K562 (cell line): ENCODE measurements around the gene KCNK10.

Source experiments
- NFYB ChIP-seq: IDR thresholded peaks from 2 replicates; pipeline ENCODE4 v1.6.1; 2011; ENCODE audit warnings: mild to moderate bottlenecking, moderate library complexity; ENCODE audit not compliant: insufficient read length; ENCODE audit errors: extremely low read depth
- POLR2A ChIP-seq: fragments of 450-650 bp; conservative IDR thresholded peaks from 2 replicates; pipeline ENCODE4 v1.6.1; 2016
- ZBTB1 ChIP-seq: sonication (generic); formaldehyde crosslinking; IDR thresholded peaks from 2 replicates; pipeline ENCODE4 v1.8.1; 2023; ENCODE audit warnings: missing genetic modification reagents, low read depth, mild to moderate bottlenecking, borderline replicate concordance
- ZNF124 ChIP-seq: sonication (generic); formaldehyde crosslinking; IDR thresholded peaks from 2 replicates; pipeline ENCODE4 v1.8.1; 2022; ENCODE audit warnings: missing genetic modification reagents
- TF ChIP-seq, protein P1 (sequence below), 3 experiments: IDR thresholded peaks in 2 of 3; conservative IDR thresholded peaks in 1 of 3; 2 replicates each; pipeline ENCODE4 v1.5.1; 2011 to 2012; ENCODE audit warnings: low read length in 3 of 3, mild to moderate bottlenecking in 3 of 3, control low read depth in 2 of 3, improper control_type of control experiment in 1 of 3, inconsistent platforms in 1 of 3, low read depth in 1 of 3, mixed read lengths in 1 of 3, moderate library complexity in 1 of 3; ENCODE audit not compliant: insufficient read depth in 2 of 3

DNA sequence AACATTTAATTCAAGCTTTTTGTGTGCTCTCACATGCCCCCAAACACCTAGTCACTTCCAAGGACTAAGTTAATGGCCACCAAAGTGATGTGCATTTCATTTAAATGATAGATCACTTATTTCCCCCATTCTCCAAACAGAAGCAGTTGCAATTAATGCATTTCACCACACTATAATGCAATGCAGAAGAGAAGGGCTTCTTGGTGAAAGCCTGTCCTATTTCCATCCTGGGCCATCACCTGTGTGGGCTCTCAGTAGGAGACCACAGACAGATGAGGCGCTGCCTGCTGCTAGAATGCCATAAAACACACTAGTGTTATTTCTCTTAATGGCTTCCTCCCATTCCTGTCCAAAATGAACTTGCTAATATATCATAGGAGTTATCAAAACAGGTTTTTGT is 166.9 kb downstream of the KCNK10 start:
- TF ChIP-seq POLR2A (no peak), ZNF124 (CRISPR knock-in tag) (no peak), NFYB (no peak), ZBTB1 (CRISPR knock-in tag) (no peak)
- TF ChIP-seq, protein P1, sequence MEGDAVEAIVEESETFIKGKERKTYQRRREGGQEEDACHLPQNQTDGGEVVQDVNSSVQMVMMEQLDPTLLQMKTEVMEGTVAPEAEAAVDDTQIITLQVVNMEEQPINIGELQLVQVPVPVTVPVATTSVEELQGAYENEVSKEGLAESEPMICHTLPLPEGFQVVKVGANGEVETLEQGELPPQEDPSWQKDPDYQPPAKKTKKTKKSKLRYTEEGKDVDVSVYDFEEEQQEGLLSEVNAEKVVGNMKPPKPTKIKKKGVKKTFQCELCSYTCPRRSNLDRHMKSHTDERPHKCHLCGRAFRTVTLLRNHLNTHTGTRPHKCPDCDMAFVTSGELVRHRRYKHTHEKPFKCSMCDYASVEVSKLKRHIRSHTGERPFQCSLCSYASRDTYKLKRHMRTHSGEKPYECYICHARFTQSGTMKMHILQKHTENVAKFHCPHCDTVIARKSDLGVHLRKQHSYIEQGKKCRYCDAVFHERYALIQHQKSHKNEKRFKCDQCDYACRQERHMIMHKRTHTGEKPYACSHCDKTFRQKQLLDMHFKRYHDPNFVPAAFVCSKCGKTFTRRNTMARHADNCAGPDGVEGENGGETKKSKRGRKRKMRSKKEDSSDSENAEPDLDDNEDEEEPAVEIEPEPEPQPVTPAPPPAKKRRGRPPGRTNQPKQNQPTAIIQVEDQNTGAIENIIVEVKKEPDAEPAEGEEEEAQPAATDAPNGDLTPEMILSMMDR (IDR thresholded peaks at IDR 0.05 in 2 of 3, conservative IDR thresholded peaks at IDR 0.05 in 1 of 3; ENCODE audit: insufficient read depth in 2 of 3, low read depth in 1 of 3, low read length in 3 of 3): no peak
